ENCODE measurements around the gene KCNIP2.

The KCNIP2 gene

GRCh38 chr10:101840102-101840684 is 3.4 kb downstream of the KCNIP2 start:
- no peak for TF ChIP-seq CTCF (IDR thresholded peaks at IDR 0.05)
- peak overlapping the region; percentile 12 to 33 for H3K4me3 ChIP-seq
- no peaks in the 10 kb centered on the region for H3K9me3 ChIP-seq
- H3K27ac ChIP-seq: no peak overlapping the region
- peaks cover 0 to 2% (median under 1%) of the 10 kb centered on the region in 3 donors for H3K36me3 ChIP-seq
- H3K4me1 ChIP-seq: peaks cover 0 to 32% (median 23%) of the 10 kb centered on the region in 4 donors
- intact Hi-C loops (cut with DNase I; ENCODE audit: low total_unique reads): loop anchor here (2.0 kb wide), 1 partner anchor 169 kb away; no protein-coding TSS in a partner anchor
- DNase-seq: no peak
- H3K27me3 ChIP-seq: peaks cover 0 to 13% of the 10 kb centered on the region in 2 donors

GRCh38 chr10:101839416-101840063 is 4.1 kb downstream of the KCNIP2 start:
- intact Hi-C loops (cut with DNase I; ENCODE audit: low total_unique reads): loop anchor here (2.0 kb wide), 1 partner anchor 169 kb away; no protein-coding TSS in a partner anchor

GRCh38 chr10:101839002-101839401 is 4.6 kb downstream of the KCNIP2 start:
- no peak overlapping the region for H3K4me3 ChIP-seq
- intact Hi-C loops (cut with DNase I; ENCODE audit: low total_unique reads): no loop called here
- peaks cover 0 to 6% of the 10 kb centered on the region in 2 donors for H3K27me3 ChIP-seq
- no peak for TF ChIP-seq CTCF (IDR thresholded peaks at IDR 0.05)
- H3K9me3 ChIP-seq: no peaks in the 10 kb centered on the region
- DNase-seq: no peak
- H3K27ac ChIP-seq: no peak overlapping the region
- H3K36me3 ChIP-seq: no peaks in the 10 kb centered on the region
- H3K4me1 ChIP-seq: peaks cover 0 to 30% (median 23%) of the 10 kb centered on the region in 4 donors

More at GRCh38 chr10:101839416-101840063, 4.1 kb downstream of the KCNIP2 start:
- Histone ChIP-seq H3K27me3 (peaks cover 0 to 9% of the 10 kb centered on the region in 2 donors), H3K4me1 (peaks cover 0 to 32% (median 23%) of the 10 kb centered on the region in 4 donors), H3K27ac (no peak overlapping the region), H3K9me3 (no peaks in the 10 kb centered on the region), H3K36me3 (no peaks in the 10 kb centered on the region), H3K4me3 (peak overlapping the region; percentile 12 to 32)
- TF ChIP-seq CTCF (IDR thresholded peaks at IDR 0.05): no peak
- no peak for DNase-seq

- peaks cover 0 to 26% (median 22%) of the 10 kb centered on the region in 4 donors for H3K4me1 ChIP-seq
- peaks cover 0 to 5% of the 10 kb centered on the region in 2 donors for H3K27me3 ChIP-seq
- TF ChIP-seq CTCF (IDR thresholded peaks at IDR 0.05): no peak
- no peak overlapping the region for H3K27ac ChIP-seq
- intact Hi-C loops (cut with DNase I; ENCODE audit: low total_unique reads): no loop called here
- H3K4me3 ChIP-seq: no peak overlapping the region
- no peak for DNase-seq
- no peaks in the 10 kb centered on the region for H3K36me3 ChIP-seq
- H3K9me3 ChIP-seq: no peaks in the 10 kb centered on the region
Measured at GRCh38 chr10:101838416-101838970, 5.1 kb downstream of the KCNIP2 start.

GRCh38 chr10:101837748-101838147 is 5.9 kb downstream of the KCNIP2 start:
- intact Hi-C loops (cut with DNase I; ENCODE audit: low total_unique reads): no loop called here
- DNase-seq: no peak
- Histone ChIP-seq H3K27me3 (no peaks in the 10 kb centered on the region), H3K4me1 (peaks cover 0 to 26% (median 22%) of the 10 kb centered on the region in 4 donors), H3K4me3 (no peak overlapping the region), H3K27ac (no peak overlapping the region), H3K36me3 (no peaks in the 10 kb centered on the region), H3K9me3 (no peaks in the 10 kb centered on the region)
- TF ChIP-seq CTCF (IDR thresholded peaks at IDR 0.05): no peak

Data from tibial artery (tissue), 4 donors.